Omental fat pad (tissue), 4 donors: ENCODE measurements around the gene SMIM41. TPM values are rescaled to one million over a fixed set of nuclear protein-coding genes. Genes with fewer than 3 reads are reported as not detected.

ENCODE experiments used
- ATAC-seq: fragments of 150-250 bp; one replicate; pipeline ENCODE4 v1.9.1; 2016; ENCODE audit warnings: mild to moderate bottlenecking, moderate library complexity; ENCODE audit not compliant: low FRiP score
- DNase-seq: peaks from one replicate; pipeline ENCODE4 v3.0.0-alpha.2; 2019; ENCODE audit warnings: low spot score
- total RNA-seq, 4 donors: library from RNA; depleted of rRNA; stranded (reverse); fragments of >200 nt; gene quantifications; one replicate each; pipeline ENCODE4 v1.1.0, GENCODE V29; 2016
- TF ChIP-seq, protein P1 (sequence below), 3 donors: fragments of 450-650 bp; IDR thresholded peaks; one replicate each; pipeline ENCODE4 v1.5.1; 2016 to 2017; ENCODE audit warnings: antibody characterized with exemption in 3 of 3, mild to moderate bottlenecking in 3 of 3, moderate library complexity in 2 of 3

Gene SMIM41
- total RNA-seq, 4 donors from 2014 or later: 1.1 to 1.9 (median 1.1) TPM; not detected in 1

DNA sequence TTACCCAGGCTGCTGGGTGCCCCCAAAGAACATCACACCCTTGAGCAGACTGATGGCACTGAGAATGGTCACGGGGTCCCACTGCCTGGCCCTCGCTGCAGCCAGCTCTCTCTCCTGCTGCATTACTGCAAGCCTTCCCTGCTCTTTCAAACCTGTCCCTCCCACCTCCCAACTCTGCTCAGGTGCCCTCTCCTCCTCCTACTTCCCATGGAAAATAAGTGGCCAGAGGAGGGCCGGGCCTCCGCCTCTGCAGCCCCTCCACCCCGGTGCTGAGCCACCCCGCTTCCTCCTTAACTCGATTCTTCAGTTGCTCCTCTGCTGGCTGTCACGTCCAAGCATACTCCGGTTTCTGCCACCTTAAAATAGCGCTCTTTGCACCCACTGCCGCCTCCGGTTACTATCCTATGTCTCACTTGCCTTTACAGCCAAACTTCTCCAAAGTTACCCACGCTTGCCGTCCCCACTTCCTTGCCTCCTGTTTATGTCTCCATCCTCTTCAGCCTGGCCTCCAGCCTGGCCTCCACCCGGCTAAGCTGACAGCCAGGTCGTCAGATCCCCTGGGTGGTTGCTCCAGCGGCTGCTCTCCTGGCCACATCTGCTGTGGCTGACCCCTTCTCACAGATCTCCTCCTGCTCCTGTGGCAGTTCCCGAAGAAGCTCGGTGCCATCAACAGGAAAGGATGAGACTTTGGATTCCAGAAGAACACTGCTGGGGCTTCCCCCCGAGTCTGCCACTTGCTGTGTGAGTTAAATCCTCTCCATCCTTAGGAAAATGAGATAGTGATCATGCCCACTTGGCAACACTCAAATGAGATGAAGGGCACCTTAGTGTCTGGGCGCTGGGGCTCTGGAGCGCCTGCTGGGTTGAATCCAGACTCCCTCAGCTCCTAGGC is 7.7 kb downstream of the SMIM41 start:
- no peak for ATAC-seq
- TF ChIP-seq, protein P1, sequence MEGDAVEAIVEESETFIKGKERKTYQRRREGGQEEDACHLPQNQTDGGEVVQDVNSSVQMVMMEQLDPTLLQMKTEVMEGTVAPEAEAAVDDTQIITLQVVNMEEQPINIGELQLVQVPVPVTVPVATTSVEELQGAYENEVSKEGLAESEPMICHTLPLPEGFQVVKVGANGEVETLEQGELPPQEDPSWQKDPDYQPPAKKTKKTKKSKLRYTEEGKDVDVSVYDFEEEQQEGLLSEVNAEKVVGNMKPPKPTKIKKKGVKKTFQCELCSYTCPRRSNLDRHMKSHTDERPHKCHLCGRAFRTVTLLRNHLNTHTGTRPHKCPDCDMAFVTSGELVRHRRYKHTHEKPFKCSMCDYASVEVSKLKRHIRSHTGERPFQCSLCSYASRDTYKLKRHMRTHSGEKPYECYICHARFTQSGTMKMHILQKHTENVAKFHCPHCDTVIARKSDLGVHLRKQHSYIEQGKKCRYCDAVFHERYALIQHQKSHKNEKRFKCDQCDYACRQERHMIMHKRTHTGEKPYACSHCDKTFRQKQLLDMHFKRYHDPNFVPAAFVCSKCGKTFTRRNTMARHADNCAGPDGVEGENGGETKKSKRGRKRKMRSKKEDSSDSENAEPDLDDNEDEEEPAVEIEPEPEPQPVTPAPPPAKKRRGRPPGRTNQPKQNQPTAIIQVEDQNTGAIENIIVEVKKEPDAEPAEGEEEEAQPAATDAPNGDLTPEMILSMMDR (IDR thresholded peaks at IDR 0.05): no peak
- DNase-seq: no peak

DNA sequence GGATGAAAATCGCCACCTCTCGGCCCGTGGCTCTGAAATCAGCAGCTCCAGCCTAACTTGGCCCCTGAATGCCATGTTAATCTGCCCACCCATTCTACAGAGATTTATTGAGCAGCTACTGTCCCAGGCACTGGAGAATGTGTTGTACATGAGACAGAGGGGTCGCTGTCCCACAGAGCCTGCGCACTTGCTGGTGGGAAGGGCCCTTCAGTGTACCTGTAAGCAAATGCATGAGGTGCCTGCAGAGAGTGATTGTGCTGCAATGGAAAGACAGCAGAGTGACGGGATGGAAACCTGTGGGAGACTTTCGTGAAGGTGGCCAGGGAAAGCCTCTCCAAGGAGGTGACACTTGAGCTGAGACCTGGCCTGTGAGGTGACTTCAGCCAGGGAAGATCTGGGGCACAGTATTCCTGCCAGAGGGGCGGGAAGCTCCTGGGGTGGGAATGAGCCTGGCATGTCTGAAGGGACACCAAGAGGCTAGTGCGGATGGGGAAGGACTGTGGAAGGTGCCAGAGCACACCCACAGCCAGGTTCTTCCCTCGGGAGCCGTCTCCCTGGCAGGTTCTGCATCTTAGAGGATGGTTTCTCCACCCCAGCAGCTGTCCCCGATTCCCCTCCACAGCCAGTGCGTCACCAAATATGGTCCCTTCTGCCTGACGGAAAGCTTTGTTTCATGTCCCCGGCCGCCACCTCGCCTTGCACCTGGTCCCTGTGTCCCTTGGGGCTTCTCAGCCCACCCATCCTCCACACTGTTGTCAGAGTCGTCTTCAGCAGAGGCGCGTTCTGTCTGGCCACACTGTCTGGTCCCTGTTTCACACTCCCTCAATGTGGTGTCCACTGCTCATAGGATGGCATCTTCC is 8.7 kb downstream of the SMIM41 start:
- TF ChIP-seq, protein P1 (IDR thresholded peaks at IDR 0.05): no peak
- ATAC-seq: no peak
- DNase-seq: no peak

DNA sequence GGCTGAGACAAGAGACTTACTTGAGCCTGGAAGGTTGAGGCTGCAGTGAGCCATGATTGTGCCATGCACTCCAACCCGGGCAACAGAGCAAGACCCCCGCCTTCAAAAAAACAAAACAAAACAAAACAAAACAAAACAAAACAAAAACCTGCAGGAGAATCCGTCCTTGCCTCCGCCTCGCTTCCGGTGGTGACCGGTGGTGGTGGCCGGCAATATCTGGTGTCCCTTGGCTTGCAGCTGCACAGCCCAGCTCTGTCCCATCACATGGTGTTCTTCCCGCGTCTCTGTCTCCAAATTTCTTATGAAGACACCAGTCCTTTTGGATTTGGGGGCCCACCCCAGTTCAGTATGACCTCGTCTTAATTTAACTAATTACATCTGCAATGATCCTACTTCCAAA is 10.0 kb downstream of the SMIM41 start:
- TF ChIP-seq, protein P1 (IDR thresholded peaks at IDR 0.05): no peak
- DNase-seq: no peak
- no peak for ATAC-seq

DNA sequence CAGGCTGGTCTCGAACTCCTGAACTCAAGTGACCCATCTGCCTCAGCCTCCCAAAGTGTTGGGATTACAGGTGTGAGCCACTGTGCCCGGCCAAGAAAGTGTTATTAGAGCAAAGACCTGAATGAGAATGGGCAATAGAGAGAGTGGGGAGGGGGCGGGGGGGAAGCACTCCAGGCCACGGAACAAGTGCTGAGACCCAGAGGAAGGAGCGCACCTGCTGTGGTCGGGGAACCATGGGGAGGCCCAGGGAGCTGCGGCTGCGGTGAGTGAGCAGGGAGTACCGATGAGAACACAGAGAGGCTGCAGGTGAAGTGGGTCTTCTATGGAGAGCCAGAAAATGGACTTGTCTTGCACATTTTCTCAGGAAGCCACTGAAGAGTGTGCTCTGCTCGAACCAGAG is 10.8 kb downstream of the SMIM41 start:
- TF ChIP-seq, protein P1 (IDR thresholded peaks at IDR 0.05): no peak
- ATAC-seq: no peak
- no peak for DNase-seq

DNA sequence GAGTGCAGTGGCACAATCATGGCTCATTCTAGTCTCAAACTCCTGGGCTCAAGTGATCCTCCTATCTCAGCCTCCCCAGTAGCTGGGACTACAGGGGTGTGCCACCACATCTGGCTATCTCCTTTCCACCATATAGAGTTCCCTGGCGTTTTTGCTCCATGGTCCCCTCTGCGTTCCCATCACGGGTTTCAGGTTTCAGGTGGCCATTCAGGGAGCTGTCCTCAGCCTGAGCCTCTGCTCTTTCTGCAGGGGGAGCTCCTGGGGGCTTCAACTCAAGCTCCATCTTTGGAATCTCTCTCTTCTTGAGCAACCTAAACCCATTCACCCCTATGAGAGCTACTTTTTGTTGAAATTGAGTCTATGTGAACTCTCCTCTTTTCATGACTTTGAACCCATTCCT is 11.6 kb downstream of the SMIM41 start:
- no peak for DNase-seq
- no peak for ATAC-seq
- TF ChIP-seq, protein P1 (IDR thresholded peaks at IDR 0.05): no peak

DNA sequence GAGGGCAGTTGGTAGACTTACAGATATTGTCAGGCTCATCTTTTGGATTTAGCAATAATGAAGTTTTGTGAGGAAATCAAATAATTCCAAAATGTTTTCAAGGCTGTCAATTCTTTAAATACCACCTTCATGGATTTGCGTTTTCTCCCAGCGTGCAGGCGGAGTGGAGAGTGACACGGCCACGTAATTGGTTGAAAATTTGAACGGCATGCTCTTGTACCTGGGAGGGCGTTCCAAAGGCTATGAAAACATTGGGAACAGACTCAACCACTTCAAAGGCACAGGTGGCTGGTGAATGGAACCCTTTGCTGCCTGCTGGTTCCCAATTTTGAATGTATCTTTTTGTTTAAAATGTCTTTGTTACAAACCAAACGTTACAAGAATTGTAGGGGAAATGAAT is 12.4 kb downstream of the SMIM41 start:
- ATAC-seq (no peak), DNase-seq (no peak)
- TF ChIP-seq, protein P1 (IDR thresholded peaks at IDR 0.05): no peak
